D721Med (cell line): Measurements from ENCODE around the gene GTF2I.
"Not testable (repeated sequence)": the region's sequence is repeated elsewhere in the genome, so short reads cannot be mapped to it uniquely, and the experiment has no call there.

Experiments
- DNase-seq: peaks from one replicate; pipeline ENCODE4 v3.0.0; 2011; ENCODE audit warnings: low spot score; ENCODE audit not compliant: insufficient read length
- FAIRE-seq: peaks from 2 replicates; lab custom pipeline; 2011; peaks lifted over from hg19 to GRCh38; lab: Jason Lieb, UNC
- TF ChIP-seq, protein P1 (sequence below): IDR thresholded peaks from 2 replicates; pipeline ENCODE4 v1.5.1; 2012; ENCODE audit warnings: mild to moderate bottlenecking, control low read depth; ENCODE audit not compliant: insufficient read depth; ENCODE audit errors: missing control alignments

Gene GTF2I

DNA sequence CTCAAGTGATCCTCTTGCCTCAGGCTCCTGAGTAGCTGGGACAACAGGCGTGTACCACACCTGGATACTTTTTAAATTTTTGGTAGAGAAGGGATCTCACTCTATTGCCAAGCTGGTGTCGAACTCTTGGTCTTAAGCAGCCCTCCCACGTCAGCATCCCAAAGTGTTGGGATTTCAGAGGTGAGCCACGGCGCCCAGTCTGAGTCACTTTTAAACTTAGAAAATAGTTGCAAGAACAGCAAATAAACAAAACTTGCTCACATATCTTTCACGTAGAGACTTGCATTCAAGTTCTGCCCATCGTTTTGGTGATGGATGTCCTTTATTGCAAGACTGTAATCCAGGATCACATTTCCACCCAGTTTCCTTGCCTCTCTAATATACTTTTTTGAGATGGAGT is 16.6 kb downstream of the GTF2I start:
- TF ChIP-seq, protein P1, sequence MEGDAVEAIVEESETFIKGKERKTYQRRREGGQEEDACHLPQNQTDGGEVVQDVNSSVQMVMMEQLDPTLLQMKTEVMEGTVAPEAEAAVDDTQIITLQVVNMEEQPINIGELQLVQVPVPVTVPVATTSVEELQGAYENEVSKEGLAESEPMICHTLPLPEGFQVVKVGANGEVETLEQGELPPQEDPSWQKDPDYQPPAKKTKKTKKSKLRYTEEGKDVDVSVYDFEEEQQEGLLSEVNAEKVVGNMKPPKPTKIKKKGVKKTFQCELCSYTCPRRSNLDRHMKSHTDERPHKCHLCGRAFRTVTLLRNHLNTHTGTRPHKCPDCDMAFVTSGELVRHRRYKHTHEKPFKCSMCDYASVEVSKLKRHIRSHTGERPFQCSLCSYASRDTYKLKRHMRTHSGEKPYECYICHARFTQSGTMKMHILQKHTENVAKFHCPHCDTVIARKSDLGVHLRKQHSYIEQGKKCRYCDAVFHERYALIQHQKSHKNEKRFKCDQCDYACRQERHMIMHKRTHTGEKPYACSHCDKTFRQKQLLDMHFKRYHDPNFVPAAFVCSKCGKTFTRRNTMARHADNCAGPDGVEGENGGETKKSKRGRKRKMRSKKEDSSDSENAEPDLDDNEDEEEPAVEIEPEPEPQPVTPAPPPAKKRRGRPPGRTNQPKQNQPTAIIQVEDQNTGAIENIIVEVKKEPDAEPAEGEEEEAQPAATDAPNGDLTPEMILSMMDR: no peak
- no peak for DNase-seq
- FAIRE-seq: no peak

DNA sequence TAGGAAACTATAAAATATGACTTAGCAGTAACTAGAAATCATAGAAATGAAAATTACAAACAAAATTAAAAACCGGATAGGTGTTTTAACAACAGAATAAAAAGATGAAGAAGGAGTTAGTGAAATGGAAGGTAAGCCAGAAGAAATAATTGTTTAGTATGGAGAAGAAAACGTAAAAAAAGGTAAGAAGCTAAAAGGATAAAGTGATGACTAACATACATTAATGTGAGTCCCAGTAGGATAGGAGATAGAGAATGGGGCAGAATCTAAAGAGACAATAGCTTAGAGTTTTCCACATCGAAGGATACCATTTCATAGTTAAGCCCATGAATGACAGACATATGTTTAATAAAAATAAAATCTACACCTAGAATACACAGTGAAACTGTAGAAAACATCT is 25.3 kb downstream of the GTF2I start:
- DNase-seq (no peak), FAIRE-seq (no peak)
- TF ChIP-seq, protein P1: no peak

DNA sequence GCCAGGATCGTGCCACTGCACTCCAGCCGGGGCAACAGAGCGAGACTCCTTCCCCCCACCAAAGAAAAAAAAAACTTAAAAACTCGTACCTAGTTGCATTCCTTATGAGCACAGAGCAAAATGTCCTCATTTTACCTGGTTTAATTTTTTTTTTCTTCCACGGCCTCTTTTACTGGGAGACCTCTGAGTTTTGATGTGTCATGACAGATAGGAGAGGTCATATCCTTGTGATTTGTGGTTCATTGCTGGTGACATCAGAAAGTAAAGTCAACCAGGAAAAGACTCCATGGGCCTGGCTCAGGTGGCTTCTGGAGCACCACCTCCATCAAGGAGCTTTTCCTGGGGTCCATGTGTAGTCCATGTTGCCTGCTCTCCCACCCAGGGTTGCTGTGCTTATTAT is 26.3 kb downstream of the GTF2I start:
- no peak for DNase-seq
- TF ChIP-seq, protein P1: no peak
- no peak for FAIRE-seq

DNA sequence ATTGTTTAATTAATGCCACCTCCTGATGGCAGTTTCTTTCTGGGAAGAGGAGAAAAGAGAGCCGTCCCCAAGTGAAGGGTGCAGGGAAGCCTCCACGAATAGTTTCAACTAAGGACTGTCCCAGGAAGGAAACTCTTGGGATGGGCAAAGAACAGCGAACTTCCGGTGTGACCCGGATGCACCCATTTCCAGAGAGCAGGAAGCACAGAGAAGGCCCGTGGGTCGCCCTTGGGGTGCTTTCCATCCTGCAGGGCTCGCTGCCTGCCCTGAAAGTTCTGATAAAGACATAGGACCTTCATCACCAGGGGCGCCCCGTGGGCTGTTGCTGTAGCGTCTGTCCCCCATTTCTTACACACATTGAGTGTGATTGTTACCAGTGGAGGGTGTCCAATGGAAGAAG is 27.0 kb downstream of the GTF2I start:
- FAIRE-seq: no peak
- TF ChIP-seq, protein P1: no peak
- DNase-seq: no peak

DNA sequence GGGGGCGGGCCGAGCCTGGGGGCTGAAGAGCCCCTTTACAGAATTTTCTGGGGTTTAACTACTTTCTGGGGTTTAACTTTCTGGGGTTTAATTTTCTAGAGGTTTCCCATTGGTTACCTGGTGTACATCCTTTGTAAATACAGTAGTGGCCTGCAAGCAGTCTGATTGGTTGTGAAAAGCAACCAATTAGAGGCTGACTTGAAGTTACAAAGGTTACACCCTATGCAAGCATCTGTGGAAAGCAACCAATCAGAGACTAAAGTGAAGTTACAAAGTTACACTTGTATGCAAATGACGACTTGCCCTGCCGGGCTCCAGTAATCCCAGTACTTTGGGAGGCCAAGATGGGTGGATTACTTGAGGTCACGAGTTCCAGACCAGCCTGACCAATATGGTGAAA is 27.4 kb downstream of the GTF2I start:
- DNase-seq (no peak), FAIRE-seq (no peak)
- TF ChIP-seq, protein P1: no peak

DNA sequence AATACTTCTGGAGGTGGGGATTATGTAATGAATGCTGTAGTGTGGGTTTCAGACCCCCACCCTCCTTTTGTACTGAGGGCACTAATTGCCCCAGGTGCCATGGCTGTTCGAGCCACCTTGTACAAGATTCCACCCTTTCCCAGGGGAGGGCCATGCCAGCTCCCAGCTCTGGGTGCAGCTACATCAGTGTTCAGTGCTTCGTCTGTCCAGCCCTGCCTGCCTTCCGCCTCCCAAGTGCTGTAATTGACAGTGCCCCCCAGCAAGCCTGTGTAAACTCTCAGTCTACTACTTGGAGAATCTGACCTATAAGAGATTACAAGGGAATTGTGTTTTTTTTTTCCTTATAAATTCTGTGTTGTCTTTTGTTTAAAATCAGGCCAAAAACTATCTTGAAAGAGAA is 33.0 kb downstream of the GTF2I start:
- no peak for FAIRE-seq
- TF ChIP-seq, protein P1: no peak
- DNase-seq: no peak

DNA sequence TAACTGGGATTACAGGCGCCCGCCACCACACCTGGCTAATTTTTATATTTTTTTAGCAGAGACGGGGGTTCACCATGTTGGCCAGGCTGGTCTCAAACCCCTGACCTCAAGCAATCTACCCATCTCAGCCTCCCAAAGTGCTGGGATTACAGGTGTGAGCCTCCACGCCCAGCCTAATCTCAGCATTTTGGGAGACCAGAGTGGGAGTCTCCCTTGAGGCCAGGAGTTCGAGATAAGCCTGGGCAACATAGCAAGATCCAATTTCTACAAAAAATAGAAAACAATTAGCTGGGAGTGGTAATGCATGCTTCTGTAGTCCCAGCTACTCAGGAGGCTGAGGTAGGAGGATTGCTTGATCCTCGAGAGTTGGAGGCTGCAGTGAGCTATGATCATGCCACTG is 46.9 kb downstream of the GTF2I start:
- not testable (repeated sequence) for FAIRE-seq, DNase-seq

DNA sequence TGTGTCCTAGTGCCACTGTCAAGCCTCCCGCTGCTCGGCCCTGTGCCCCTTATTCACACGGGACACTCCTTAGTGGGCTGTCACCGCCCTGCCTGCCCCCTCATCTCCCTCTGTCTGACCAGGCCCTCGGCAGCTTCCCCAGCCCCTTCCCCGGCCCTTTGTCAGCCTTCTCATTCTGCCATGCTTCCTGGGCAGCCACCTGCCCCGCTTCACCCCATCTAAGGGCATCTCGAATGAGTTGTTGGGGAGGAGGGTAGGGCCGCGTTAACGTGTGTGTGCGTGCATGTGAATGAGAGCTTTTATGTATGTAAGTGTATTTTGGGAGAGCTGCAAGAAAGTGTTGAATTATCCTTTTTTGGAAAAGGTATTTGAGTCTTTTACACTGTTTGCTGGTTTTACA is 49.7 kb downstream of the GTF2I start:
- FAIRE-seq (no peak), DNase-seq (no peak)
- TF ChIP-seq, protein P1: no peak
